WTC11 (cell line): ENCODE data around the gene SLC25A17. TPM values are rescaled to one million over a fixed set of nuclear protein-coding genes. Genes with fewer than 3 reads are reported as not detected.
A peak's percentile ranks its signal among the peaks of the same experiment; 100 is the strongest.
"Not testable (repeated sequence)": the region's sequence is repeated elsewhere in the genome, so short reads cannot be mapped to it uniquely, and the experiment has no call there.

Source experiments
- ATAC-seq: fragments of 200-7000 bp; cut with Tn5 transposase; 2 replicates; pipeline ENCODE4 v1.10.0; 2021; ENCODE audit warnings: mild to moderate bottlenecking, moderate library complexity
- CTCF ChIA-PET: fragments of 300-600 bp; sonication (Branson Sonifier 250); formaldehyde crosslinking; loops from one replicate; lab custom pipeline; 2021; ENCODE audit warnings: antibody characterized with exemption; lab: Charles Lee
- POLR2A ChIA-PET: fragments of 350-600 bp; sonication (Branson Sonifier 250); formaldehyde crosslinking; loops from one replicate; lab custom pipeline; 2021; ENCODE audit warnings: antibody characterized with exemption; lab: Charles Lee
- DNase-seq: peaks from one replicate; pipeline ENCODE4 v3.0.0; 2021; ENCODE audit warnings: low spot score
- H3K27ac Mint-ChIP-seq: 2 replicates; pipeline ENCODE4 v1.8.0; 2021; ENCODE audit warnings: mixed read lengths
- H3K27me3 Mint-ChIP-seq: 2 replicates; pipeline ENCODE4 v1.8.0; 2021; ENCODE audit warnings: low read depth, mild to moderate bottlenecking, moderate library complexity, mixed read lengths
- H3K36me3 Mint-ChIP-seq: 2 replicates; pipeline ENCODE4 v1.8.0; 2021; ENCODE audit warnings: mixed read lengths
- H3K4me1 Mint-ChIP-seq: 2 replicates; pipeline ENCODE4 v1.8.0; 2022; ENCODE audit warnings: mixed read lengths
- H3K4me3 Mint-ChIP-seq: 2 replicates; pipeline ENCODE4 v1.8.0; 2021; ENCODE audit warnings: mild to moderate bottlenecking, moderate library complexity, mixed read lengths
- H3K9me3 Mint-ChIP-seq: 2 replicates; pipeline ENCODE4 v1.8.0; 2021; ENCODE audit warnings: mixed read lengths
- ETV6 ChIP-seq: sonication (generic); formaldehyde crosslinking; IDR thresholded peaks from 2 replicates; pipeline ENCODE4 v1.8.1; 2022; ENCODE audit warnings: mild to moderate bottlenecking, missing genetic modification reagents
- FOXK1 ChIP-seq: sonication (generic); formaldehyde crosslinking; IDR thresholded peaks from 2 replicates; pipeline ENCODE4 v1.8.0; 2022; ENCODE audit warnings: mild to moderate bottlenecking, moderate library complexity, missing genetic modification reagents
- PREB ChIP-seq: sonication (generic); formaldehyde crosslinking; IDR thresholded peaks from 2 replicates; pipeline ENCODE4 v1.8.1; 2022; ENCODE audit warnings: mild to moderate bottlenecking, missing genetic modification reagents, moderate library complexity, borderline replicate concordance
- STAT6 ChIP-seq: sonication (generic); formaldehyde crosslinking; conservative IDR thresholded peaks from 2 replicates; pipeline ENCODE4 v1.8.1; 2023; ENCODE audit warnings: mild to moderate bottlenecking, low read depth, missing genetic modification reagents, moderate library complexity
- TEAD4 ChIP-seq: sonication (generic); formaldehyde crosslinking; IDR thresholded peaks from 2 replicates; pipeline ENCODE4 v1.8.0; 2022; ENCODE audit warnings: mild to moderate bottlenecking, missing genetic modification reagents
- ZBTB43 ChIP-seq: sonication (generic); formaldehyde crosslinking; IDR thresholded peaks from 2 replicates; pipeline ENCODE4 v1.8.1; 2023; ENCODE audit warnings: mild to moderate bottlenecking, missing genetic modification reagents
- ZNF121 ChIP-seq: sonication (generic); formaldehyde crosslinking; IDR thresholded peaks from 2 replicates; pipeline ENCODE4 v1.8.0; 2023; ENCODE audit warnings: missing genetic modification reagents
- ZNF219 ChIP-seq: sonication (generic); formaldehyde crosslinking; IDR thresholded peaks from 2 replicates; pipeline ENCODE4 v1.8.0; 2023; ENCODE audit warnings: missing genetic modification reagents, mild to moderate bottlenecking, borderline replicate concordance
- ZNF423 ChIP-seq: fragments of 250-450 bp; sonication (Bioruptor Pico); IDR thresholded peaks from 2 replicates; pipeline ENCODE4 v2.1.2; 2022; ENCODE audit warnings: mild to moderate bottlenecking, moderate library complexity
- ZNF532 ChIP-seq: fragments of 250-450 bp; sonication (Bioruptor Pico); IDR thresholded peaks from 2 replicates; pipeline ENCODE4 v1.9.0; 2021; ENCODE audit warnings: mild to moderate bottlenecking, borderline replicate concordance
- total RNA-seq: library from RNA; stranded (reverse); gene quantifications from 3 replicates; pipeline ENCODE4 v1.2.3, GENCODE V29; 2021
- TF ChIP-seq, protein P1 (sequence below): sonication (generic); formaldehyde crosslinking; IDR thresholded peaks from 2 replicates; pipeline ENCODE4 v1.8.1; 2023; ENCODE audit warnings: mild to moderate bottlenecking, missing genetic modification reagents, borderline replicate concordance

The SLC25A17 gene
- total RNA-seq, 1 experiment from 2014 or later, result 29.6 TPM

- no peaks in the 10 kb centered on the region for H3K9me3 Mint-ChIP-seq
- no peak for TF ChIP-seq PREB (CRISPR knock-in tag)
- peak; percentile 84 for TF ChIP-seq ZNF121 (CRISPR knock-in tag)
- POLR2A ChIA-PET, result interaction anchor here (0.7 to 0.8 kb wide), 2 partner anchors 44 to 218 kb away, joined by 3 read pairs; partner anchors contain the start of gene MRTFA
- CTCF ChIA-PET, result interaction anchor here (2.0 kb wide), 1 partner anchor 172 kb away, joined by 5 read pairs; no protein-coding TSS in a partner anchor
- peaks cover 9% of the 10 kb centered on the region for H3K36me3 Mint-ChIP-seq
- H3K4me3 Mint-ChIP-seq, result peak overlapping the region; percentile 99
- no peak for ATAC-seq
- peaks cover 33% of the 10 kb centered on the region for H3K4me1 Mint-ChIP-seq
- peak overlapping the region; percentile 68; the same call in 1 of the 2 replicates for H3K27ac Mint-ChIP-seq
- H3K27me3 Mint-ChIP-seq, result no peaks in the 10 kb centered on the region
- no peak for DNase-seq
Observed at GRCh38 chr22:40855071-40855978, 36.2 kb upstream of the SLC25A17 start.

- peak overlapping the region; percentile 57 for H3K27ac Mint-ChIP-seq
- H3K4me1 Mint-ChIP-seq, result peaks cover 33% of the 10 kb centered on the region
- ChIA-PET CTCF (no interaction called here), POLR2A (no interaction called here)
- peak overlapping the region; percentile 4 for H3K4me3 Mint-ChIP-seq
- no peak for ATAC-seq
- no peaks in the 10 kb centered on the region for H3K9me3 Mint-ChIP-seq
- DNase-seq, result no peak
- TF ChIP-seq ZNF423, result no peak
- no peak for TF ChIP-seq TEAD4
- no peak for TF ChIP-seq FOXK1 (CRISPR knock-in tag)
- TF ChIP-seq STAT6 (CRISPR knock-in tag), result no peak
- H3K27me3 Mint-ChIP-seq, result no peaks in the 10 kb centered on the region
- peaks cover 17% of the 10 kb centered on the region for H3K36me3 Mint-ChIP-seq
Observed at GRCh38 chr22:40853961-40854360, 34.8 kb upstream of the SLC25A17 start.

- POLR2A ChIA-PET, result no interaction called here
- no peaks in the 10 kb centered on the region for H3K27me3 Mint-ChIP-seq
- no peaks in the 10 kb centered on the region for H3K9me3 Mint-ChIP-seq
- peak overlapping the region; percentile 57 for H3K27ac Mint-ChIP-seq
- CTCF ChIA-PET, result no interaction called here
- no peak for DNase-seq
- H3K36me3 Mint-ChIP-seq, result peaks cover 22% of the 10 kb centered on the region
- no peak for ATAC-seq
- H3K4me3 Mint-ChIP-seq, result peak overlapping the region; percentile 4
- H3K4me1 Mint-ChIP-seq, result peaks cover 33% of the 10 kb centered on the region
- TF ChIP-seq ZNF532 (CRISPR knock-in tag), result no peak
- no peak for TF ChIP-seq ZBTB43 (CRISPR knock-in tag)
- TF ChIP-seq, protein P1, sequence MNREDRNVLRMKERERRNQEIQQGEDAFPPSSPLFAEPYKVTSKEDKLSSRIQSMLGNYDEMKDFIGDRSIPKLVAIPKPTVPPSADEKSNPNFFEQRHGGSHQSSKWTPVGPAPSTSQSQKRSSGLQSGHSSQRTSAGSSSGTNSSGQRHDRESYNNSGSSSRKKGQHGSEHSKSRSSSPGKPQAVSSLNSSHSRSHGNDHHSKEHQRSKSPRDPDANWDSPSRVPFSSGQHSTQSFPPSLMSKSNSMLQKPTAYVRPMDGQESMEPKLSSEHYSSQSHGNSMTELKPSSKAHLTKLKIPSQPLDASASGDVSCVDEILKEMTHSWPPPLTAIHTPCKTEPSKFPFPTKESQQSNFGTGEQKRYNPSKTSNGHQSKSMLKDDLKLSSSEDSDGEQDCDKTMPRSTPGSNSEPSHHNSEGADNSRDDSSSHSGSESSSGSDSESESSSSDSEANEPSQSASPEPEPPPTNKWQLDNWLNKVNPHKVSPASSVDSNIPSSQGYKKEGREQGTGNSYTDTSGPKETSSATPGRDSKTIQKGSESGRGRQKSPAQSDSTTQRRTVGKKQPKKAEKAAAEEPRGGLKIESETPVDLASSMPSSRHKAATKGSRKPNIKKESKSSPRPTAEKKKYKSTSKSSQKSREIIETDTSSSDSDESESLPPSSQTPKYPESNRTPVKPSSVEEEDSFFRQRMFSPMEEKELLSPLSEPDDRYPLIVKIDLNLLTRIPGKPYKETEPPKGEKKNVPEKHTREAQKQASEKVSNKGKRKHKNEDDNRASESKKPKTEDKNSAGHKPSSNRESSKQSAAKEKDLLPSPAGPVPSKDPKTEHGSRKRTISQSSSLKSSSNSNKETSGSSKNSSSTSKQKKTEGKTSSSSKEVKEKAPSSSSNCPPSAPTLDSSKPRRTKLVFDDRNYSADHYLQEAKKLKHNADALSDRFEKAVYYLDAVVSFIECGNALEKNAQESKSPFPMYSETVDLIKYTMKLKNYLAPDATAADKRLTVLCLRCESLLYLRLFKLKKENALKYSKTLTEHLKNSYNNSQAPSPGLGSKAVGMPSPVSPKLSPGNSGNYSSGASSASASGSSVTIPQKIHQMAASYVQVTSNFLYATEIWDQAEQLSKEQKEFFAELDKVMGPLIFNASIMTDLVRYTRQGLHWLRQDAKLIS (CRISPR knock-in tag), result no peak
- TF ChIP-seq ETV6 (CRISPR knock-in tag), result no peak
- no peak for TF ChIP-seq ZNF219 (CRISPR knock-in tag)
- TF ChIP-seq, all 79 proteins: peak for 0
Observed at GRCh38 chr22:40853333-40853732, 34.2 kb upstream of the SLC25A17 start.

- POLR2A ChIA-PET, CTCF ChIA-PET, H3K4me3 Mint-ChIP-seq, ATAC-seq, H3K4me1 Mint-ChIP-seq, DNase-seq, H3K27me3 Mint-ChIP-seq, H3K27ac Mint-ChIP-seq, H3K9me3 Mint-ChIP-seq: not testable (repeated sequence)
- H3K36me3 Mint-ChIP-seq, result peaks cover 67% of the 10 kb centered on the region
Observed at GRCh38 chr22:40845816-40846215, 26.7 kb upstream of the SLC25A17 start.
